ENCODE data around the gene ANXA6.

DNA sequence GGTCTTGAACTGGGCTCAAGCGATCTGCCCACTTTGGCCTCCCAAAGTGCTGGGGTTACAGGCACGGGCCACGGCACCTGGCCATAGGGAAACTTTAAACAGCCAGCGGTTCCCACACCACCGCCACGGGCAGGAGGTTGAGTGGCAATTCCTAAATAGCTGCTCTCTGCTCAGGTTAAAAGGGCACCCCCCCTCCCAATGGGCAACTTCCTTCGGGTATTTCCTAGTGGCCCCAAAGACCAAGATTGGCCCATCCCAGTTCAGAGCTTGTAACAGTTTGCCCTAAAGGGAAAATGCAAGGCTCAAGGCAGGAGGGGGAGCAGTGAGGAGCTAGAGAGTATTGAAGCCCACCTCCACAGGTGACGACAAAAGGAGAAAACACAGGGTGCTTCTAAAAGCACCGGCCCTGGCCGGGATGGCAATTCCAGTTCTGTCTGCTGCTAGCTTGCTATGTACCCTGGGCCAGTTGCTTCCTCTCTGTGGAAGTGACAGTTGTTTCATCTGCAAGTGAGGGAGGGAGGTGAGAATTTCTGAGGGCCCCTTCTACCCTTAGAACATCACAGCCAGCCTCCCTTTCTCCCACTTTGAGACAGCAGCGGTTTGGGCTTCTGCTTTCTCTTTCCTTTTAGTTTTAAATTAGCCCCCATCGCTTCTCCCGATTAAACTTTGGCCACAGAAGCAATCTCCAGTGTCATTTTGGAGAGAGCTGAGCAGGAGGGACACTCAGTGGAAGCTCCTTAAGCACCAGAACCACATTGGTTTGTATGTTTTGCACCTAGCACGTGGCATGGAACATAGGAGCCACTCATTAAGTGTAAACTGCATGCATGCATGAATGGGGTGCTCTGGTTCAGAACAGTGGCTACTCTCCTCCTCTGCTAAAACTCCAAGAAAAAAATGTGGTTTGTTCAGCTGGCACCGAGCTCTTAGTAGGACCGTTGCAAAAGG lies 59.5 kb downstream of the ANXA6 start:
- TF ChIP-seq, protein P1, sequence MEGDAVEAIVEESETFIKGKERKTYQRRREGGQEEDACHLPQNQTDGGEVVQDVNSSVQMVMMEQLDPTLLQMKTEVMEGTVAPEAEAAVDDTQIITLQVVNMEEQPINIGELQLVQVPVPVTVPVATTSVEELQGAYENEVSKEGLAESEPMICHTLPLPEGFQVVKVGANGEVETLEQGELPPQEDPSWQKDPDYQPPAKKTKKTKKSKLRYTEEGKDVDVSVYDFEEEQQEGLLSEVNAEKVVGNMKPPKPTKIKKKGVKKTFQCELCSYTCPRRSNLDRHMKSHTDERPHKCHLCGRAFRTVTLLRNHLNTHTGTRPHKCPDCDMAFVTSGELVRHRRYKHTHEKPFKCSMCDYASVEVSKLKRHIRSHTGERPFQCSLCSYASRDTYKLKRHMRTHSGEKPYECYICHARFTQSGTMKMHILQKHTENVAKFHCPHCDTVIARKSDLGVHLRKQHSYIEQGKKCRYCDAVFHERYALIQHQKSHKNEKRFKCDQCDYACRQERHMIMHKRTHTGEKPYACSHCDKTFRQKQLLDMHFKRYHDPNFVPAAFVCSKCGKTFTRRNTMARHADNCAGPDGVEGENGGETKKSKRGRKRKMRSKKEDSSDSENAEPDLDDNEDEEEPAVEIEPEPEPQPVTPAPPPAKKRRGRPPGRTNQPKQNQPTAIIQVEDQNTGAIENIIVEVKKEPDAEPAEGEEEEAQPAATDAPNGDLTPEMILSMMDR (IDR thresholded peaks at IDR 0.05; ENCODE audit: insufficient read depth, low read depth, low read length): no peak
- no peak for TF ChIP-seq EZH2 (IDR thresholded peaks at IDR 0.05; ENCODE audit: insufficient read depth, low read length)
